Epithelial cell of prostate (primary cell): Measurements from ENCODE around the gene ZNF385B.
"Not testable (repeated sequence)": the region's sequence is repeated elsewhere in the genome, so short reads cannot be mapped to it uniquely, and the experiment has no call there.

Experiments
- DNase-seq: peaks from one replicate; pipeline ENCODE4 v3.0.0-alpha.2; 2011; ENCODE audit warnings: low read depth, low spot score
- H3K27ac ChIP-seq: fragments of 450-650 bp; 2 replicates; pipeline ENCODE4 v1.5.1; 2017; ENCODE audit warnings: mild to moderate bottlenecking

Gene ZNF385B

GRCh38 chr2:179460181-179460929, 401.1 kb downstream of the ZNF385B start:
- DNase-seq, result peak; percentile 73
- H3K27ac ChIP-seq, result peak overlapping the region; percentile 97

- DNase-seq, result not testable (repeated sequence)
- peak overlapping the region; percentile 97 for H3K27ac ChIP-seq
Observed at GRCh38 chr2:179458113-179458512, 403.3 kb downstream of the ZNF385B start.

GRCh38 chr2:179455824-179456223, 405.6 kb downstream of the ZNF385B start:
- peak overlapping the region; percentile 94 for H3K27ac ChIP-seq
- DNase-seq, result peak; percentile 34

GRCh38 chr2:179455172-179455524, 406.3 kb downstream of the ZNF385B start:
- H3K27ac ChIP-seq, result peak overlapping the region; percentile 94
- no peak for DNase-seq

- DNase-seq, result peak; percentile 80
- H3K27ac ChIP-seq, result peak overlapping the region; percentile 94
Observed at GRCh38 chr2:179454443-179455171, 406.8 kb downstream of the ZNF385B start.

- no peak for DNase-seq
Observed at GRCh38 chr2:179449010-179449409, 412.4 kb downstream of the ZNF385B start.

GRCh38 chr2:179447839-179448447, 413.5 kb downstream of the ZNF385B start:
- H3K27ac ChIP-seq, result no peak overlapping the region
- DNase-seq, result no peak

More at GRCh38 chr2:179449010-179449409, 412.4 kb downstream of the ZNF385B start:
- H3K27ac ChIP-seq, result no peak overlapping the region

- no peak for DNase-seq
- H3K27ac ChIP-seq, result peak overlapping the region; percentile 48
Observed at GRCh38 chr2:179447421-179447820, 414.0 kb downstream of the ZNF385B start.

GRCh38 chr2:179446476-179447141, 414.8 kb downstream of the ZNF385B start:
- DNase-seq, result peak; percentile 36
- peak overlapping the region; percentile 48 for H3K27ac ChIP-seq

- H3K27ac ChIP-seq, result no peak overlapping the region
- DNase-seq, result no peak
Observed at GRCh38 chr2:179444056-179444455, 417.4 kb downstream of the ZNF385B start.

- DNase-seq, result no peak
- H3K27ac ChIP-seq, result no peak overlapping the region
Observed at GRCh38 chr2:179443180-179443579, 418.2 kb downstream of the ZNF385B start.

- H3K27ac ChIP-seq, result no peak overlapping the region
- no peak for DNase-seq
Observed at GRCh38 chr2:179442206-179442605, 419.2 kb downstream of the ZNF385B start.

GRCh38 chr2:179441551-179441950, 419.9 kb downstream of the ZNF385B start:
- H3K27ac ChIP-seq, result no peak overlapping the region
- DNase-seq, result no peak

GRCh38 chr2:179440642-179441251, 420.7 kb downstream of the ZNF385B start:
- no peak for DNase-seq
- no peak overlapping the region for H3K27ac ChIP-seq

GRCh38 chr2:179438654-179439053, 422.8 kb downstream of the ZNF385B start:
- no peak overlapping the region for H3K27ac ChIP-seq
- DNase-seq, result no peak

- DNase-seq, result no peak
- H3K27ac ChIP-seq, result no peak overlapping the region
Observed at GRCh38 chr2:179437430-179437829, 424.0 kb downstream of the ZNF385B start.

- no peak overlapping the region for H3K27ac ChIP-seq
- no peak for DNase-seq
Observed at GRCh38 chr2:179435566-179435965, 425.8 kb downstream of the ZNF385B start.

- DNase-seq, result no peak
- H3K27ac ChIP-seq, result no peak overlapping the region
Observed at GRCh38 chr2:179435000-179435399, 426.4 kb downstream of the ZNF385B start.

GRCh38 chr2:179434357-179434756, 427.1 kb downstream of the ZNF385B start:
- DNase-seq, result no peak
- no peak overlapping the region for H3K27ac ChIP-seq

GRCh38 chr2:179432751-179433150, 428.7 kb downstream of the ZNF385B start:
- no peak overlapping the region for H3K27ac ChIP-seq
- DNase-seq, result no peak
